AG04450 (cell line): Measurements from ENCODE around the gene RNF6. TPM values are rescaled to one million over a fixed set of nuclear protein-coding genes. Genes with fewer than 3 reads are reported as not detected.

Experiments used
- CTCF ChIA-PET: fragments of 300-600, 350-600 bp; formaldehyde crosslinking; extraction: SDS; loops from one replicate; lab custom pipeline; 2022; ENCODE audit warnings: antibody characterized with exemption, inconsistent platforms; lab: Charles Lee
- POLR2A ChIA-PET: fragments of 350-600 bp; formaldehyde crosslinking; extraction: SDS; loops from one replicate; lab custom pipeline; 2021; ENCODE audit warnings: antibody characterized with exemption, inconsistent platforms; lab: Yijun Ruan, JAX
- DNase-seq: peaks from one replicate; pipeline ENCODE4 v3.0.0-alpha.2; 2011; ENCODE audit warnings: low read depth, low spot score
- H3K27ac ChIP-seq: one replicate; pipeline ENCODE4 v1.5.1; 2012; ENCODE audit warnings: low read depth, low read length, control low read depth
- H3K27me3 ChIP-seq: one replicate; pipeline ENCODE4 v1.6.0; 2012; ENCODE audit warnings: low read length; ENCODE audit not compliant: control insufficient read depth, insufficient read depth
- H3K4me3 ChIP-seq: 2 replicates; pipeline ENCODE4 v1.5.1; 2011; ENCODE audit warnings: mild to moderate bottlenecking, low read depth, low read length, control low read depth
- H3K9me3 ChIP-seq: 2 replicates; pipeline ENCODE4 v1.5.1; 2012; ENCODE audit warnings: low read length; ENCODE audit not compliant: control insufficient read depth, insufficient read depth
- polyA plus RNA-seq: library from polyadenylated mRNA; depleted of rRNA; stranded (reverse); fragments of >200 nt; gene quantifications from 2 replicates; pipeline ENCODE4 v1.2.3, GENCODE V29; 2011
- TF ChIP-seq, protein P1 (sequence below): IDR thresholded peaks from 2 replicates; pipeline ENCODE4 v1.5.1; 2011; ENCODE audit warnings: low read depth, low read length, control low read depth, inconsistent platforms

Gene RNF6
- polyA plus RNA-seq, 1 experiment: 42.5 TPM

DNA sequence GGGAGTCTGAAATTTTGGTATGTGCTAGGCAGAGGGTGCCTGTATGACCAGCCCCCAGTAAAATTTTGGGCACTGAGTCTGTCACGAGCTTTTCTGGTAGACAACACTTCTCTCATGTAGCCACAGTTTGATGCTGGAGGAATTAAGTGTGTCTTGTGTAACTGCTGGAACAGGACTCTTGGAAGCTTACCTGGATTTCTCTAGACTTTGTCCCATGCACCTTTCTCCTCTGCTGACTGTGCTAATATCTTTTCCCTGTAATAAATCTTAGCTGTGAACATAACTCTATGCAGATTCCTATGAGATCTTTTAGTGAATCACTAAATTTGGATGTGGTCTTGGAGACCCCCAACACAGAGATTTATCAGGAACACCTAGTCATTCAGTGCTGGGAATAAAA, 13.8 kb downstream of the RNF6 start:
- no peak overlapping the region for H3K4me3 ChIP-seq
- POLR2A ChIA-PET: no interaction called here
- H3K27ac ChIP-seq: no peak overlapping the region
- no peaks in the 10 kb centered on the region for H3K9me3 ChIP-seq
- CTCF ChIA-PET: interaction anchor here (1.0 kb wide), 1 partner anchor 274 kb away, joined by 4 read pairs; no protein-coding TSS in a partner anchor
- H3K27me3 ChIP-seq: no peaks in the 10 kb centered on the region
- TF ChIP-seq, protein P1, sequence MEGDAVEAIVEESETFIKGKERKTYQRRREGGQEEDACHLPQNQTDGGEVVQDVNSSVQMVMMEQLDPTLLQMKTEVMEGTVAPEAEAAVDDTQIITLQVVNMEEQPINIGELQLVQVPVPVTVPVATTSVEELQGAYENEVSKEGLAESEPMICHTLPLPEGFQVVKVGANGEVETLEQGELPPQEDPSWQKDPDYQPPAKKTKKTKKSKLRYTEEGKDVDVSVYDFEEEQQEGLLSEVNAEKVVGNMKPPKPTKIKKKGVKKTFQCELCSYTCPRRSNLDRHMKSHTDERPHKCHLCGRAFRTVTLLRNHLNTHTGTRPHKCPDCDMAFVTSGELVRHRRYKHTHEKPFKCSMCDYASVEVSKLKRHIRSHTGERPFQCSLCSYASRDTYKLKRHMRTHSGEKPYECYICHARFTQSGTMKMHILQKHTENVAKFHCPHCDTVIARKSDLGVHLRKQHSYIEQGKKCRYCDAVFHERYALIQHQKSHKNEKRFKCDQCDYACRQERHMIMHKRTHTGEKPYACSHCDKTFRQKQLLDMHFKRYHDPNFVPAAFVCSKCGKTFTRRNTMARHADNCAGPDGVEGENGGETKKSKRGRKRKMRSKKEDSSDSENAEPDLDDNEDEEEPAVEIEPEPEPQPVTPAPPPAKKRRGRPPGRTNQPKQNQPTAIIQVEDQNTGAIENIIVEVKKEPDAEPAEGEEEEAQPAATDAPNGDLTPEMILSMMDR: no peak
- no peak for DNase-seq

DNA sequence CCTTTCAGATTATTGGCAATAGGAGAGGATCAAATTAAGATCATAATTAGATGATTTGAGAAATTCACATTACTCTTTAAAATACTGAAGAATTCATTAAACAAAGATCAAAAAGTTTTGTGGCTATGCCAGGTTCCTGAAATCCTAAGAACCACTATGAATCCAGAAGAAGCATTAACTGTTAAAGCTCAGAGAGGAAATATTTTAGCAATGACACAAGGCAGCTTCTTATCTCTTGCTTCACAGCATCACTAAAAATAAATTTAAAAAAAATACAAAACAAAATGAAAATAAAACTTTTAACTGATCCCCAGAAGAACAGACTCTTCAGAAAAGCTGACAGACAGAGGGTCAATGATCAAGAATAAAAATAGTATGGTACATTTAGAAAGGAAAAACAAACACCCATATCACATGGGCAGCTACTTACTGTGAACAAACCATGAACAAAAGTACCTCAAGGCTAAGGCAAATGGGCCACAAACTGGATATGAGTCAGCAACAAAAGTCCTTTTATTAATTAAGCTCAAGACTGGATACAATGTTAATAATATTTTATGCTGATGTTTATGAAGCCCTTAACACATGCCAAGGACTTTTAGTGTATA, 19.6 kb downstream of the RNF6 start:
- TF ChIP-seq, protein P1: no peak
- no peak overlapping the region for H3K4me3 ChIP-seq
- no peaks in the 10 kb centered on the region for H3K27me3 ChIP-seq
- H3K27ac ChIP-seq: no peak overlapping the region
- no peak for DNase-seq
- CTCF ChIA-PET: interaction anchor here (0.6 to 1.7 kb wide), 4 partner anchors 17 to 672 kb away, joined by 3 to 18 read pairs (median 8); no protein-coding TSS in a partner anchor
- POLR2A ChIA-PET: interaction anchor here (0.8 kb wide), 1 partner anchor 19 kb away, joined by 3 read pairs; no protein-coding TSS in a partner anchor
- H3K9me3 ChIP-seq: no peaks in the 10 kb centered on the region

DNA sequence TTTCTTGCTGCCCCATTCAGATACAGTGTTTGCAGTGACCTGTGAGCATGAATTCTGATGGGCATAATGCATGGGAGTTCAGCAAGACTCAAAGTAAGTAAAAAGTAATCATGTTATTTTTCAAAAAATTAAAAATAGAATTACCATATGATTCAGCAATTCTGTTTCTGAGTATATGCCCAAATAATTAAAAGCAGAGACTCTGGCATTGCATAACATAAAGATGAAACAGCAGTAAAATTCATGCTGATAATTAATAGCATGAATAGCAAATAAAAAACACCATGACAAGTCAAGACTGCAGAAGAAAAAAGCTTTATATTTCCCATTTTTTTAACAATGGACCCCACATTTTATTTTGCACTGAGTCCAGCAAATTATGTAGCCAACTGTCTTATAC, 21.3 kb downstream of the RNF6 start:
- CTCF ChIA-PET: interaction anchor here (3.4 kb wide), 1 partner anchor 15 kb away, joined by 27 read pairs; no protein-coding TSS in a partner anchor
- no peak overlapping the region for H3K27ac ChIP-seq

DNA sequence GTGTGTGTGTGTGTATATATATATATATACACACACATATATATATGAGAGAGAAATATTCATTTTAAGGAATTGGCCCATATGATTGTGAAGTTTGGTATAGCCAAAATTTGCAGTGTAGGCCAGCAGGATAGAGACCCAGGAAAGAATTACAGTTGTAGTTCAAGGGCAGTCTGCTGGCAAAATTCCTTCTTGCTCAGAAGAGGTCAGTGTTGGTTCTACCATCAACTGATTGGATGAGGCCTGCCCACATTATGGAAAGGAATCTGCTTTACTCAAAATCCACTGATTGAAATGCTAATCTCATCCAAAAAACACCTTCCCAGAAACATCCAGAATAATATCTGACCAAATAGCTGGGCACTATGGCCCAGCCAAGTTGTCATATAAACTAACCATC, 24.0 kb downstream of the RNF6 start:
- no peak for DNase-seq
- CTCF ChIA-PET: interaction anchor here (1.0 to 3.4 kb wide), 2 partner anchors 12 to 500 kb away, joined by 4 to 27 read pairs; no protein-coding TSS in a partner anchor
- H3K27ac ChIP-seq: no peak overlapping the region
- TF ChIP-seq, protein P1: no peak
- H3K4me3 ChIP-seq: no peak overlapping the region
- H3K9me3 ChIP-seq: no peaks in the 10 kb centered on the region
- POLR2A ChIA-PET: no interaction called here
- H3K27me3 ChIP-seq: no peaks in the 10 kb centered on the region

More for the DNA sequence above, 21.3 kb downstream of the RNF6 start:
- TF ChIP-seq, protein P1: no peak
- DNase-seq: no peak
- Histone ChIP-seq H3K4me3 (no peak overlapping the region), H3K9me3 (no peaks in the 10 kb centered on the region), H3K27me3 (no peaks in the 10 kb centered on the region)
- POLR2A ChIA-PET: no interaction called here

DNA sequence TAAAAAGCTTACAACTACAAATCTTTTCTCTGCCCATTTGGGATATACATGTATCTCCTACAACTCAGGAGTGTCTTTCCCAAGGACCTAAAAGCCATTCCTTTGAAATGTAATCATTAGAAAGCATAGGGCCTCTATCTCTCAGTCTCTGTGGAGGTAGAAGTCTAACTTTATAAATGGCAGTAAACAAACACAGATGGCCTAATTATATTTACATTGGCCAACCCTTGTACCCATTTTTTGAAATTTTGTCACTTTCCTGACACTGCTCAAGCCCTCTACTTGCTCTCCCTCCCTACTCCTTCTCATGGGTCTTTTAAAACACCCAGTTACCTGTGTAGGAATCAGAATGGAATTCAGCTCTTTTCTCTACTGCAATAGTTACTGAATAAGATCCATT, 24.8 kb downstream of the RNF6 start:
- Histone ChIP-seq H3K27me3 (no peaks in the 10 kb centered on the region), H3K4me3 (no peak overlapping the region), H3K27ac (no peak overlapping the region), H3K9me3 (peaks cover 3% of the 10 kb centered on the region; the same call in 1 of the 2 replicates)
- TF ChIP-seq, protein P1: no peak
- no peak for DNase-seq
- CTCF ChIA-PET: interaction anchor here (2.8 kb wide), 1 partner anchor 12 kb away, joined by 11 read pairs; no protein-coding TSS in a partner anchor
- POLR2A ChIA-PET: no interaction called here
